ENCODE results near the gene ANKRD53.

GRCh38 chr2:70957798-70958197 lies 20.6 kb upstream of the ANKRD53 start:
- no peak for TF ChIP-seq SP1 (IDR thresholded peaks at IDR 0.05)
- no peak for TF ChIP-seq FOXA1 (IDR thresholded peaks at IDR 0.05)
- TF ChIP-seq FOXM1 (IDR thresholded peaks at IDR 0.05; ENCODE audit: borderline replicate concordance): no peak
- no peak for TF ChIP-seq PKNOX1 (IDR thresholded peaks at IDR 0.05)
- no peak for TF ChIP-seq TARDBP (IDR thresholded peaks at IDR 0.05)
- no peak for TF ChIP-seq SUZ12 (IDR thresholded peaks at IDR 0.05)
- no peak for TF ChIP-seq ZNF384 (IDR thresholded peaks at IDR 0.05)
- no peak for TF ChIP-seq ELF4 (IDR thresholded peaks at IDR 0.05)
- TF ChIP-seq ARNT (IDR thresholded peaks at IDR 0.05): no peak
